K562 (cell line): ENCODE measurements around the gene PRKG1. TPM values are rescaled to one million over a fixed set of nuclear protein-coding genes. Genes with fewer than 3 reads are reported as not detected.

ENCODE experiments used
- ATAC-seq: fragments of 200-7000 bp; cut with Tn5 transposase; 3 replicates; pipeline ENCODE4 v1.9.1; 2020; ENCODE audit warnings: moderate library complexity
- BruUV-seq: library from RNA; stranded (reverse); fragments of 400-500 nt; replicated peaks from 2 replicates; lab custom pipeline; 2021; lab: Mats Ljungman, UMichigan
- CTCF ChIA-PET: fragments of 300-600 bp; formaldehyde crosslinking; extraction: SDS; loops from one replicate; lab custom pipeline; 2021; ENCODE audit warnings: low intra/inter-chr PET ratio; lab: Yijun Ruan, JAX
- POLR2A ChIA-PET: fragments of 300-600, 350-650 bp; sonication (Branson Sonifier 250); formaldehyde crosslinking; extraction: SDS; loops from one replicate; lab custom pipeline; 2021; ENCODE audit warnings: antibody characterized with exemption, inconsistent platforms; lab: Yijun Ruan, JAX
- DNase-seq, 4 experiments: peaks; one replicate each; pipeline versions ENCODE4 v3.0.0 to v3.0.0-alpha.2; 2011 to 2018; ENCODE audit warnings: low spot score in 3 of 4, mixed read lengths in 3 of 4; ENCODE audit errors: extremely low read depth in 1 of 4
- FAIRE-seq: peaks from 2 replicates; lab custom pipeline; 2011; peaks lifted over from hg19 to GRCh38; lab: Jason Lieb, UNC
- H2AFZ ChIP-seq: 2 replicates; pipeline ENCODE4 v1.6.0; 2011; ENCODE audit warnings: low read depth, low read length, control low read depth, inconsistent platforms
- H3K27ac ChIP-seq: fragments of 200-600 bp; 3 replicates; pipeline ENCODE4 v1.8.0; 2011; ENCODE audit warnings: low read depth, mild to moderate bottlenecking, control low read depth, inconsistent platforms, low read length, moderate library complexity, mixed read lengths; ENCODE audit errors: extremely low read depth
- H3K27me3 ChIP-seq, 2 experiments: fragments of 300-600 bp in 1 of 2; 2 replicates in 1 of 2; 3 replicates in 1 of 2; pipeline versions ENCODE4 v1.6.0 to v1.8.0; 2011; ENCODE audit warnings: inconsistent platforms in 2 of 2, low read length in 2 of 2, mild to moderate bottlenecking in 1 of 2, mixed read lengths in 1 of 2, moderate library complexity in 1 of 2; ENCODE audit not compliant: control insufficient read depth in 2 of 2, insufficient read depth in 2 of 2
- H3K36me3 ChIP-seq: fragments of 300-600 bp; 3 replicates; pipeline ENCODE4 v1.8.0; 2011; ENCODE audit warnings: mild to moderate bottlenecking, low read length, inconsistent platforms; ENCODE audit not compliant: control insufficient read depth, insufficient read depth
- H3K4me1 ChIP-seq, 2 experiments: fragments of 200-600 bp in 1 of 2; replicated peaks in 1 of 2; 2 replicates in 1 of 2; 3 replicates in 1 of 2; pipeline versions ENCODE4 v1.5.1 to v1.8.0; 2011; ENCODE audit warnings: inconsistent platforms in 2 of 2, low read length in 2 of 2, mild to moderate bottlenecking in 1 of 2, mixed read lengths in 1 of 2, moderate library complexity in 1 of 2; ENCODE audit not compliant: control insufficient read depth in 2 of 2, insufficient read depth in 2 of 2
- H3K4me2 ChIP-seq: 2 replicates; pipeline ENCODE4 v1.6.1; 2011; ENCODE audit warnings: low read length, control low read depth, inconsistent platforms, mixed read lengths; ENCODE audit not compliant: insufficient read depth
- H3K4me3 ChIP-seq: fragments of 200-600 bp; sonication (generic), shearing (Covaris generic); 2 replicates; pipeline ENCODE4 v1.5.1; 2016; ENCODE audit warnings: control low read depth, inconsistent platforms
- H3K79me2 ChIP-seq: fragments of 200-600 bp; 3 replicates; pipeline ENCODE4 v1.8.0; 2011; ENCODE audit warnings: low read length, inconsistent platforms; ENCODE audit not compliant: control insufficient read depth, insufficient read depth
- H3K9ac ChIP-seq, 2 experiments: 2 replicates each; pipeline versions ENCODE4 v1.6.0 to v1.6.1; 2011; ENCODE audit warnings: low read depth in 2 of 2, low read length in 2 of 2, control low read depth in 1 of 2, inconsistent platforms in 1 of 2, mild to moderate bottlenecking in 1 of 2, mixed read lengths in 1 of 2; ENCODE audit not compliant: insufficient read depth in 1 of 2
- H3K9me1 ChIP-seq: one replicate; pipeline ENCODE4 v1.6.0; 2011; ENCODE audit warnings: inconsistent platforms, mild to moderate bottlenecking, low read length, moderate library complexity; ENCODE audit not compliant: control insufficient read depth, insufficient read depth
- H3K9me3 ChIP-seq: replicated peaks from 2 replicates; pipeline ENCODE4 v1.5.1; 2011; ENCODE audit warnings: low read depth, low read length, inconsistent platforms; ENCODE audit not compliant: control insufficient read depth, insufficient read depth
- H4K20me1 ChIP-seq: replicated peaks from 2 replicates; pipeline ENCODE4 v1.6.1; 2011; ENCODE audit warnings: low read length, inconsistent platforms, mixed read lengths; ENCODE audit not compliant: control insufficient read depth, insufficient read depth
- CHD1 ChIP-seq: fragments of 200-600 bp; sonication (generic); IDR thresholded peaks from one replicate; pipeline ENCODE4 v1.6.1; 2012; ENCODE audit warnings: mild to moderate bottlenecking, moderate library complexity, low read length, inconsistent platforms
- CUX1 ChIP-seq: fragments of 200-800 bp; sonication (Bioruptor generic); IDR thresholded peaks from 2 replicates; pipeline ENCODE4 v1.6.1; 2016; ENCODE audit warnings: missing genetic modification characterization, missing compliant biosample characterization
- EP300 ChIP-seq: IDR thresholded peaks from 2 replicates; pipeline ENCODE4 v1.6.1; 2012; ENCODE audit warnings: low read length, improper control_type of control experiment
- LCOR ChIP-seq: sonication (generic); formaldehyde crosslinking; IDR thresholded peaks from 2 replicates; pipeline ENCODE4 v1.8.0; 2022; ENCODE audit warnings: mild to moderate bottlenecking, missing genetic modification reagents
- NR0B1 ChIP-seq: fragments of 450-650 bp; IDR thresholded peaks from one replicate; pipeline ENCODE4 v1.6.1; 2018; ENCODE audit warnings: mild to moderate bottlenecking, moderate library complexity; ENCODE audit not compliant: partially characterized antibody
- PRPF4 ChIP-seq: fragments of 200-400 bp; formaldehyde crosslinking; IDR thresholded peaks from one replicate; pipeline ENCODE4 v1.6.1; 2017; ENCODE audit warnings: low read length, low read depth, mild to moderate bottlenecking; ENCODE audit not compliant: insufficient read depth, poor library complexity, severe bottlenecking
- PURB ChIP-seq: sonication (generic); formaldehyde crosslinking; IDR thresholded peaks from 2 replicates; pipeline ENCODE4 v1.9.0; 2021; ENCODE audit warnings: low read depth, mild to moderate bottlenecking, missing genetic modification reagents
- TCF7L2 ChIP-seq: fragments of 150-350 bp; IDR thresholded peaks from 2 replicates; pipeline ENCODE4 v1.6.1; 2016; ENCODE audit warnings: low read depth, mild to moderate bottlenecking, low read length, moderate library complexity
- ZHX1 ChIP-seq: fragments of 150-350 bp; conservative IDR thresholded peaks from 2 replicates; pipeline ENCODE4 v1.6.1; 2014; ENCODE audit warnings: low read length
- WGBS: fragments of 100-300 bp; shearing (Covaris generic); methylation state at CpG from one replicate; pipeline ENCODE4 v1.1.6; 2016; ENCODE audit warnings: low coverage, mixed read lengths; ENCODE audit not compliant: insufficient coverage; ENCODE audit errors: missing lambda C conversion rate; 5-methylcytosine and 5-hydroxymethylcytosine counted together
- in situ Hi-C: fragments of 300-500 bp; cut with MboI; formaldehyde crosslinking; loops from 4 replicates; pipeline ENCODE4 v1.15.0; 2018; ENCODE audit warnings: inconsistent platforms, mixed read lengths
- intact Hi-C: fragments of 100-400 bp; cut with micrococcal nuclease; formaldehyde crosslinking; loops from 2 replicates; pipeline ENCODE4 v1.14.2; 2022
- polyA plus RNA-seq, 8 experiments: library from polyadenylated mRNA; depleted of rRNA in 4 of 8; stranded (reverse) in 5 of 8; unstranded in 3 of 8; fragments of >200 nt; fragmentation: Nextera tagmentation in 2 of 8; fragmentation: Illumina TruSeq in 1 of 8; extraction: Ambion mirVana in 2 of 8; extraction: Trizol in 1 of 8; gene quantifications; 2 replicates each; pipeline versions ENCODE4 v1.2.1 to v1.2.3, GENCODE V29; 2011 to 2014; ENCODE audit warnings: inconsistent platforms in 1 of 8, missing spikeins in 1 of 8
- total RNA-seq, 7 experiments: library from RNA; depleted of rRNA in 6 of 7; stranded (reverse); fragments of >200 nt in 6 of 7; fragmentation: Illumina TruSeq in 2 of 7; extraction: Trizol in 2 of 7; gene quantifications; 2 replicates each; pipeline versions ENCODE4 v1.2.1 to v1.2.3, GENCODE V29; 2011 to 2021; ENCODE audit warnings: low replicate concordance in 1 of 7
- TF ChIP-seq, protein P1 (sequence below): IDR thresholded peaks from 2 replicates; pipeline ENCODE4 v1.6.1; 2014; ENCODE audit warnings: antibody characterized with exemption

Gene PRKG1
- total and polyA plus RNA-seq, 9 of the 15 experiments (the other 6 are each of a cell fraction or from before 2014, with no cell fraction given) = 0.22 TPM; not detected in 8

DNA sequence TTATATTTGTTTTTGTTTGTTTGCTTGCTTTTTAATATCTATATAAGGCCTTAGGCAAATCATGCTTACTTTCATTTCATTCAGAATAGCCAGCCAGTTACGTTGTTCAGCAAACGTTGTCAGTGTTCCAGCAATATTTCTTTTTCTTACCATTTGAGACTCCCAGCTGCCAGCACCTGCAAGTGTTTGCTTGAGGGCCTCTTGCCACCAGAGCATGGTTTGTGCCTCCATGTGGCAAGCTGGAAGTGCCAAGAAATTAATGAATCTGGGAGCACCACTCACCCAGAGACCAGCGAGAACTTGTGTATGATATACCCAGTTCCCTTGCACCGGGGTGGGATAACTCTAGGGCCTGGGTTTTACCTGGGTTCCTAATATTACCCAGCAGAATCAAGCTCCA, 802.2 kb downstream of the PRKG1 start (continued):
- TF ChIP-seq CUX1 (CRISPR knock-in tag) (no peak), PRPF4 (no peak), LCOR (CRISPR knock-in tag) (no peak), TCF7L2 (no peak), CHD1 (no peak), PURB (CRISPR knock-in tag) (no peak)

- H2AFZ ChIP-seq = no peak overlapping the region
- no peak overlapping the region for H3K9ac ChIP-seq
- no peaks in the 10 kb centered on the region for H3K27me3 ChIP-seq
- in situ Hi-C loops (no loop called here), intact Hi-C loops (no loop called here)
- no peaks in the 10 kb centered on the region for H3K9me3 ChIP-seq
- H3K9me1 ChIP-seq = no peaks in the 10 kb centered on the region
- H3K27ac ChIP-seq = no peak overlapping the region
- no peaks in the 10 kb centered on the region for H4K20me1 ChIP-seq
- H3K4me2 ChIP-seq = no peak overlapping the region
- no TSS peak for BruUV-seq
- WGBS = 0% methylated on average over 2 of the region's 2 CpGs
- DNase-seq (no peak), FAIRE-seq (peak; percentile 6), ATAC-seq (no peak)
- ChIA-PET CTCF (no interaction called here), POLR2A (interaction anchor here (0.6 kb wide), 1 partner anchor 393 kb away, joined by 3 read pairs; no protein-coding TSS in a partner anchor)
- no peaks in the 10 kb centered on the region for H3K4me1 ChIP-seq
- H3K36me3 ChIP-seq = no peaks in the 10 kb centered on the region
- H3K4me3 ChIP-seq = no peak overlapping the region
- H3K79me2 ChIP-seq = no peaks in the 10 kb centered on the region
- TF ChIP-seq ZHX1 = no peak
- TF ChIP-seq NR0B1 = no peak
- TF ChIP-seq, protein P1, sequence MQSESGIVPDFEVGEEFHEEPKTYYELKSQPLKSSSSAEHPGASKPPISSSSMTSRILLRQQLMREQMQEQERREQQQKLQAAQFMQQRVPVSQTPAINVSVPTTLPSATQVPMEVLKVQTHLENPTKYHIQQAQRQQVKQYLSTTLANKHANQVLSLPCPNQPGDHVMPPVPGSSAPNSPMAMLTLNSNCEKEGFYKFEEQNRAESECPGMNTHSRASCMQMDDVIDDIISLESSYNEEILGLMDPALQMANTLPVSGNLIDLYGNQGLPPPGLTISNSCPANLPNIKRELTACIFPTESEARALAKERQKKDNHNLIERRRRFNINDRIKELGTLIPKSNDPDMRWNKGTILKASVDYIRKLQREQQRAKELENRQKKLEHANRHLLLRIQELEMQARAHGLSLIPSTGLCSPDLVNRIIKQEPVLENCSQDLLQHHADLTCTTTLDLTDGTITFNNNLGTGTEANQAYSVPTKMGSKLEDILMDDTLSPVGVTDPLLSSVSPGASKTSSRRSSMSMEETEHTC = no peak
- TF ChIP-seq EP300 = no peak
These were observed 802.7 kb downstream of the PRKG1 start for GRCh38 chr10:51876979-51877378.
